Neural cell (in vitro differentiated cells): ENCODE results near the gene NLRP10. TPM values are rescaled to one million over a fixed set of nuclear protein-coding genes. Genes with fewer than 3 reads are reported as not detected.

Experiments
- H2AFZ ChIP-seq: fragments of 200-600, 300-800 bp; sonication (generic), shearing (Covaris generic); 2 replicates; pipeline ENCODE4 v1.6.0; 2014; ENCODE audit warnings: low read depth, mild to moderate bottlenecking, antibody characterized with exemption, low read length, moderate library complexity
- H3F3A ChIP-seq: fragments of 200-600 bp; shearing (Covaris generic); 2 replicates; pipeline ENCODE4 v1.6.1; 2016; ENCODE audit warnings: mild to moderate bottlenecking, moderate library complexity, mixed read lengths, antibody characterized with exemption, low read length; ENCODE audit not compliant: insufficient read depth, poor library complexity, severe bottlenecking
- H3K27ac ChIP-seq: fragments of 200-600, 300-800 bp; sonication (generic), shearing (Covaris generic); 2 replicates; pipeline ENCODE4 v1.5.1; 2014; ENCODE audit warnings: mild to moderate bottlenecking, low read length, moderate library complexity
- H3K27me3 ChIP-seq: fragments of 300-800, 200-600 bp; sonication (generic), shearing (Covaris generic); 2 replicates; pipeline ENCODE4 v1.6.0; 2014; ENCODE audit warnings: mild to moderate bottlenecking, low read depth, low read length, moderate library complexity; ENCODE audit not compliant: insufficient read depth
- H3K36me3 ChIP-seq: fragments of 300-800, 200-600 bp; sonication (generic), shearing (Covaris generic); 2 replicates; pipeline ENCODE4 v1.5.1; 2014; ENCODE audit warnings: mild to moderate bottlenecking, antibody characterized with exemption, low read length, moderate library complexity; ENCODE audit not compliant: insufficient read depth
- H3K4me2 ChIP-seq: fragments of 300-800, 200-600 bp; sonication (generic), shearing (Covaris generic); 2 replicates; pipeline ENCODE4 v1.6.0; 2014; ENCODE audit warnings: mild to moderate bottlenecking, low read length
- H3K4me3 ChIP-seq: fragments of 300-800, 200-600 bp; sonication (generic), shearing (Covaris generic); 2 replicates; pipeline ENCODE4 v1.5.1; 2014; ENCODE audit warnings: mild to moderate bottlenecking, low read length, moderate library complexity
- H3K79me2 ChIP-seq: fragments of 200-600 bp; shearing (Covaris generic); replicated peaks from 2 replicates; pipeline ENCODE4 v1.6.0; 2014; ENCODE audit warnings: mild to moderate bottlenecking, low read length, moderate library complexity; ENCODE audit not compliant: insufficient read depth
- H3K9ac ChIP-seq: fragments of 300-800, 200-600 bp; sonication (generic), shearing (Covaris generic); 2 replicates; pipeline ENCODE4 v1.6.1; 2016; ENCODE audit warnings: mild to moderate bottlenecking, low read length, mixed read lengths
- H3K9me2 ChIP-seq: fragments of 200-600 bp; shearing (Covaris generic); 2 replicates; pipeline ENCODE4 v1.6.1; 2016; ENCODE audit warnings: mild to moderate bottlenecking, low read length, mixed read lengths; ENCODE audit not compliant: insufficient read depth
- H3K9me3 ChIP-seq: fragments of 200-600, 300-800 bp; sonication (generic), shearing (Covaris generic); 2 replicates; pipeline ENCODE4 v1.6.1; 2016; ENCODE audit warnings: mild to moderate bottlenecking, mixed run types, low read length, moderate library complexity, mixed read lengths
- H4K20me1 ChIP-seq: fragments of 200-600 bp; shearing (Covaris generic); 2 replicates; pipeline ENCODE4 v1.6.1; 2016; ENCODE audit warnings: mild to moderate bottlenecking, mixed run types; ENCODE audit not compliant: insufficient read depth
- CTCF ChIP-seq: fragments of 450-650 bp; IDR thresholded peaks from 2 replicates; pipeline ENCODE4 v1.5.1; 2014; ENCODE audit warnings: antibody characterized with exemption, mild to moderate bottlenecking, moderate library complexity; ENCODE audit not compliant: poor library complexity, severe bottlenecking
- EP300 ChIP-seq: fragments of 450-650 bp; conservative IDR thresholded peaks from 2 replicates; pipeline ENCODE4 v1.6.1; 2014; ENCODE audit warnings: antibody characterized with exemption, mild to moderate bottlenecking, moderate library complexity; ENCODE audit not compliant: poor library complexity, severe bottlenecking
- EZH2 ChIP-seq: fragments of 200-600, 300-800 bp; shearing (Covaris generic), sonication (generic); IDR thresholded peaks from 2 replicates; pipeline ENCODE4 v1.6.1; 2014; ENCODE audit warnings: antibody characterized with exemption, low read length, borderline replicate concordance, mild to moderate bottlenecking; ENCODE audit not compliant: insufficient read depth, poor library complexity, severe bottlenecking
- MXI1 ChIP-seq: fragments of 450-650 bp; conservative IDR thresholded peaks from 2 replicates; pipeline ENCODE4 v1.6.1; 2014; ENCODE audit warnings: antibody characterized with exemption, mild to moderate bottlenecking; ENCODE audit not compliant: poor library complexity, severe bottlenecking
- POLR2AphosphoS5 ChIP-seq: IDR thresholded peaks from 2 replicates; pipeline ENCODE4 v1.6.1; 2012
- RAD21 ChIP-seq: fragments of 450-650 bp; conservative IDR thresholded peaks from 2 replicates; pipeline ENCODE4 v1.6.1; 2014; ENCODE audit warnings: antibody characterized with exemption, mild to moderate bottlenecking, moderate library complexity
- SMC3 ChIP-seq: fragments of 450-650 bp; conservative IDR thresholded peaks from 2 replicates; pipeline ENCODE4 v1.6.1; 2014; ENCODE audit warnings: antibody characterized with exemption, mild to moderate bottlenecking, moderate library complexity; ENCODE audit not compliant: poor library complexity
- TAF1 ChIP-seq: IDR thresholded peaks from 2 replicates; pipeline ENCODE4 v1.6.1; 2012; ENCODE audit warnings: low read depth
- polyA plus RNA-seq: library from polyadenylated mRNA; depleted of rRNA; stranded (reverse); fragments of >200 nt; gene quantifications from 2 replicates; pipeline ENCODE4 v1.2.3, GENCODE V29; 2014
- TF ChIP-seq, protein P1 (sequence below): IDR thresholded peaks from 2 replicates; pipeline ENCODE4 v1.6.1; 2012; ENCODE audit warnings: borderline replicate concordance

The NLRP10 gene
- polyA plus RNA-seq, 1 donor from 2014 or later = not detected

DNA sequence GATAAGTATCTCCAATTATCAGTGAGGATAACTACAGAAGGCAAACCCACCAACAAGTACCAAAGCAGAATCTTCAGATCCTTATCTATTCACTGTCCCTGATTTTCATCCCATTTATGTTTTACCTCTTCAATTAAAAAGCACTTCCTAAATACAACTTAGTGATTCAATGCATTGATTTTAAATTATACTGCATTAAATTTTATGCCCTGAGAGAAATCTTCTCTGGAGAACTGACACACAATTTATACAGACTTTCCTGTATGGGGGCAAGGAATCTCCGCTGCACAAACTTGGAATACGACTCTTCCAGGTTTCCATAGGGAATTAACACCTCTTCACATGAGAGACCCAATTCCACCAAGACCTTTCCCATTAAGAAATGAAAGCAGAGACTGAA lies 23.6 kb downstream of the NLRP10 start, which contains the start of gene OR10A3 (continued):
- no peak for TF ChIP-seq EZH2
- TF ChIP-seq EP300 = no peak
- no peak for TF ChIP-seq POLR2AphosphoS5

- TF ChIP-seq RAD21 (no peak), POLR2AphosphoS5 (no peak), CTCF (no peak), TAF1 (no peak), EP300 (no peak), MXI1 (no peak), SMC3 (no peak), EZH2 (no peak)
- TF ChIP-seq, protein P1, sequence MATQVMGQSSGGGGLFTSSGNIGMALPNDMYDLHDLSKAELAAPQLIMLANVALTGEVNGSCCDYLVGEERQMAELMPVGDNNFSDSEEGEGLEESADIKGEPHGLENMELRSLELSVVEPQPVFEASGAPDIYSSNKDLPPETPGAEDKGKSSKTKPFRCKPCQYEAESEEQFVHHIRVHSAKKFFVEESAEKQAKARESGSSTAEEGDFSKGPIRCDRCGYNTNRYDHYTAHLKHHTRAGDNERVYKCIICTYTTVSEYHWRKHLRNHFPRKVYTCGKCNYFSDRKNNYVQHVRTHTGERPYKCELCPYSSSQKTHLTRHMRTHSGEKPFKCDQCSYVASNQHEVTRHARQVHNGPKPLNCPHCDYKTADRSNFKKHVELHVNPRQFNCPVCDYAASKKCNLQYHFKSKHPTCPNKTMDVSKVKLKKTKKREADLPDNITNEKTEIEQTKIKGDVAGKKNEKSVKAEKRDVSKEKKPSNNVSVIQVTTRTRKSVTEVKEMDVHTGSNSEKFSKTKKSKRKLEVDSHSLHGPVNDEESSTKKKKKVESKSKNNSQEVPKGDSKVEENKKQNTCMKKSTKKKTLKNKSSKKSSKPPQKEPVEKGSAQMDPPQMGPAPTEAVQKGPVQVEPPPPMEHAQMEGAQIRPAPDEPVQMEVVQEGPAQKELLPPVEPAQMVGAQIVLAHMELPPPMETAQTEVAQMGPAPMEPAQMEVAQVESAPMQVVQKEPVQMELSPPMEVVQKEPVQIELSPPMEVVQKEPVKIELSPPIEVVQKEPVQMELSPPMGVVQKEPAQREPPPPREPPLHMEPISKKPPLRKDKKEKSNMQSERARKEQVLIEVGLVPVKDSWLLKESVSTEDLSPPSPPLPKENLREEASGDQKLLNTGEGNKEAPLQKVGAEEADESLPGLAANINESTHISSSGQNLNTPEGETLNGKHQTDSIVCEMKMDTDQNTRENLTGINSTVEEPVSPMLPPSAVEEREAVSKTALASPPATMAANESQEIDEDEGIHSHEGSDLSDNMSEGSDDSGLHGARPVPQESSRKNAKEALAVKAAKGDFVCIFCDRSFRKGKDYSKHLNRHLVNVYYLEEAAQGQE = no peak
Measured at GRCh38 chr11:7941146-7941545, 24.1 kb downstream of the NLRP10 start.

DNA sequence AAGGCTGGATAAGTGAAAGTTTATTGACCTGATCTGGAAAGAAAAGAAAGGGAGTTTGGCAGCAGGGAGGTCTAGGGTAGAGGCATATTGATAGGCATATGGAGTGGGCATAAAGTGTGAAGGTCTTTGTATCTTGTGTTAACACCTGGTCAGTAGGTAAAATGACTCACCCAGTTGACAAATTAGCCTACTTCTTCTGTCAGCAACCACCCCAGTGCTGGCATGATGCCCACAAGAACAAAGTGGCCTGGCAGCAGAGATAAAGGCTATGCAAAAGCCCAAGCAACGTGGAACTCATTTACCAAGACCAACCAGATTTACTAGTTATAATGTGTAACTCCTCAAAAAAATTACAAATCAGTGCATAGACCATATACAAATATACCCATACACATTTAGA lies 28.6 kb downstream of the NLRP10 start:
- no peaks in the 10 kb centered on the region for H3K79me2 ChIP-seq
- H3K4me2 ChIP-seq = no peak overlapping the region
- TF ChIP-seq, protein P1 = no peak
- TF ChIP-seq EZH2 (no peak), SMC3 (no peak), RAD21 (no peak), TAF1 (no peak), MXI1 (no peak), EP300 (no peak), POLR2AphosphoS5 (no peak), CTCF (no peak)
- no peaks in the 10 kb centered on the region for H3F3A ChIP-seq
- H3K9me2 ChIP-seq = no peaks in the 10 kb centered on the region
- no peak overlapping the region for H3K9ac ChIP-seq
- H2AFZ ChIP-seq = no peak overlapping the region
- H3K4me3 ChIP-seq = no peak overlapping the region
- no peaks in the 10 kb centered on the region for H3K36me3 ChIP-seq
- no peaks in the 10 kb centered on the region for H4K20me1 ChIP-seq
- no peaks in the 10 kb centered on the region for H3K27me3 ChIP-seq
- no peak overlapping the region for H3K27ac ChIP-seq
- H3K9me3 ChIP-seq = no peaks in the 10 kb centered on the region

More at GRCh38 chr11:7941146-7941545, 24.1 kb downstream of the NLRP10 start:
- Histone ChIP-seq H3K4me2 (no peak overlapping the region), H3K9me3 (peaks cover 5% of the 10 kb centered on the region), H3K9me2 (no peaks in the 10 kb centered on the region), H4K20me1 (no peaks in the 10 kb centered on the region), H3K36me3 (no peaks in the 10 kb centered on the region), H3K27ac (no peak overlapping the region), H3K79me2 (no peaks in the 10 kb centered on the region), H3K4me3 (no peak overlapping the region), H2AFZ (no peak overlapping the region), H3F3A (no peaks in the 10 kb centered on the region), H3K9ac (no peak overlapping the region), H3K27me3 (no peaks in the 10 kb centered on the region)
